Measurements from ENCODE around the gene ASCL1.

GRCh38 chr12:102956738-102957327, 641 bp upstream of the ASCL1 start:
- TF ChIP-seq CTCF (IDR thresholded peaks at IDR 0.05 in 8 of 11, conservative IDR thresholded peaks at IDR 0.05 in 3 of 11) (no peak), POLR2A (IDR thresholded peaks at IDR 0.05) (no peak)
